GM10248 (cell line): ENCODE data around the gene FUT8.
"Not testable (repeated sequence)": the region's sequence is repeated elsewhere in the genome, so short reads cannot be mapped to it uniquely, and the experiment has no call there.

Experiments used
- CTCF ChIA-PET: fragments of 300-600 bp; sonication (Branson Sonifier 250); formaldehyde crosslinking; extraction: SDS; loops from one replicate; lab custom pipeline; 2021; ENCODE audit warnings: antibody characterized with exemption; lab: Yijun Ruan, JAX
- POLR2A ChIA-PET: fragments of 350-650 bp; sonication (Branson Sonifier 250); formaldehyde crosslinking; extraction: SDS; loops from one replicate; lab custom pipeline; 2020; ENCODE audit warnings: antibody characterized with exemption; lab: Yijun Ruan, JAX
- DNase-seq: peaks from one replicate; pipeline ENCODE4 v3.0.0; 2012; ENCODE audit errors: extremely low spot score
- TF ChIP-seq, protein P1 (sequence below): IDR thresholded peaks from 2 replicates; pipeline ENCODE4 v1.5.1; 2012; ENCODE audit warnings: mild to moderate bottlenecking, low read depth; ENCODE audit errors: extremely low read depth, missing control alignments, control extremely low read depth

FUT8 gene

DNA sequence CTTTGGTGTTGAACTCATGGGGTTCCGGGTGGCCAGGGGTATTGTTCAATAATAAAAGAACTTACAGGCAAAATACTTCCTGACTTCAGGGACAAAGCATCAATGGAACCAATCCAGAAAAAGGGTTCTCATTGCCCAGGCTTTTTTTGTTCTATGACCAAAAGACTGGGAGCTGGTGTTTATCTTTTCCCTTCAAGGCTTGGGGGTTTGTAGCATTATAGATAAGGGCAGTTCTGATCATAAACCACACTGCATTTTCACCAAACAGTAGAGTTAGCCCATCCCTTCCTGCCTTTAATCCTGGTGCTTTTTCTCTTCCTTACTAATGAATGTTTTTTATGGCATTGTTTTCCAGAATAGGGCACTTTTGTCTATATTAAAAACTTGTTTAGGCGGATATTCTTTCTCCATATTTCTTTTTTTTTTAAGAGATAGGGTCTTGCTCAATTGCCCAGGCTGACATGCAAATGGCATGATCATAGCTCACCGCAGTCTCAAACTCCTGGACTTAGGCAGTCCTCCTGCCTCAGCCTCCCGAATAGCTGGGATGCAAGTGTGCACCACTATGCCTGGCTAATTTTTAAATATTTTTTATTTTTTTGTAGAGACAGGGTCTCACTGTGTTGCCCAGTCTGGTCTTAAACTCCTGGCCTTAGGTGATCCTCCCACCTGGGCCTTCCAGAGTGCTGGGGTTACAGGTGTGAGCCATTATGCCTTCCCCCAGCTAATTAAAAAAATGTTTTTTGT lies 9.7 kb downstream of the FUT8 start:
- ChIA-PET CTCF (no interaction called here), POLR2A (no interaction called here)
- TF ChIP-seq, protein P1, sequence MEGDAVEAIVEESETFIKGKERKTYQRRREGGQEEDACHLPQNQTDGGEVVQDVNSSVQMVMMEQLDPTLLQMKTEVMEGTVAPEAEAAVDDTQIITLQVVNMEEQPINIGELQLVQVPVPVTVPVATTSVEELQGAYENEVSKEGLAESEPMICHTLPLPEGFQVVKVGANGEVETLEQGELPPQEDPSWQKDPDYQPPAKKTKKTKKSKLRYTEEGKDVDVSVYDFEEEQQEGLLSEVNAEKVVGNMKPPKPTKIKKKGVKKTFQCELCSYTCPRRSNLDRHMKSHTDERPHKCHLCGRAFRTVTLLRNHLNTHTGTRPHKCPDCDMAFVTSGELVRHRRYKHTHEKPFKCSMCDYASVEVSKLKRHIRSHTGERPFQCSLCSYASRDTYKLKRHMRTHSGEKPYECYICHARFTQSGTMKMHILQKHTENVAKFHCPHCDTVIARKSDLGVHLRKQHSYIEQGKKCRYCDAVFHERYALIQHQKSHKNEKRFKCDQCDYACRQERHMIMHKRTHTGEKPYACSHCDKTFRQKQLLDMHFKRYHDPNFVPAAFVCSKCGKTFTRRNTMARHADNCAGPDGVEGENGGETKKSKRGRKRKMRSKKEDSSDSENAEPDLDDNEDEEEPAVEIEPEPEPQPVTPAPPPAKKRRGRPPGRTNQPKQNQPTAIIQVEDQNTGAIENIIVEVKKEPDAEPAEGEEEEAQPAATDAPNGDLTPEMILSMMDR: no peak
- no peak for DNase-seq

- no peak for DNase-seq
- CTCF ChIA-PET: interaction anchor here (1.1 to 1.8 kb wide), 2 partner anchors 8 to 18 kb away, joined by 3 to 5 read pairs; no protein-coding TSS in a partner anchor
- POLR2A ChIA-PET: no interaction called here
- TF ChIP-seq, protein P1: no peak
Observed at GRCh38 chr14:65423982-65424381, 11.5 kb downstream of the FUT8 start.

DNA sequence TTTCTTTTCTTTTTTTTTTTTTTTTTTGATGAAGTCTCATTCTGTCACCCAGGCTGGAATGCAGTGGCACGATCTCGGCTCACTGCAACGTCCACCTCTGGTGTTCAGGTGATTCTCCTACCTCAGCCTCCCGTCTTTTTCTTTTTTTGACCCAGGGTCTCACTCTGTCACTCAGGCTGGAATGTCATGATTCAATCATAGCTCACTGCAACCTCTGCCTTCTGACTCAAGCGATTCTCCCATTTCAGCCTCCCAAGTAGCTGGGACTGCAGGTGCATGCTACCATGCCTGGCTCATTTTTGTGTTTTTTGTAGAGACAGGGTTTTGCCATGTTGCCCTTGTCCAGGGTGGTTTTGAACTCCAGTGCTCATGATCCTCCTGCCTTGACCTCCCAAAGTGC lies 12.0 kb downstream of the FUT8 start:
- TF ChIP-seq, protein P1: no peak
- ChIA-PET CTCF (interaction anchor here (1.1 to 1.8 kb wide), 2 partner anchors 9 to 18 kb away, joined by 3 to 5 read pairs; no protein-coding TSS in a partner anchor), POLR2A (no interaction called here)
- no peak for DNase-seq

DNA sequence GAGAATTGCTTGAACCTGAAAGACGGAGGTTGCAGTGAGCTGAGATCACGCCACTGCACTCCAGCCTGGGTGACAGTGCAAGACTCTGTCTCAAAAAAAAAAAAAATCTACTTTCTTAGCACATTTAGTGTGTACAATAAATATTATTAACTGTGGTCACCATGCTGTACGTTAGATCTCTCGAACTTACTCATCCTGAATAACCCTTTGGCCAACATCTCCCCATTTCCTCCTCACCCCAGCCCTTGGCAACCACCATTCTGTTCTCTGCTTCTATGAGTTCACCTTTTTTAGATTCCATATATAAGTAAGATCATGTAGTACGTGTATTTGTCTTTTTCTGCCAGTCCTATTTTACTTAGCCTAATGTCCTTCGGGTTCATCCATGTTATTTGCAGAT lies 13.4 kb downstream of the FUT8 start:
- CTCF ChIA-PET: interaction anchor here (1.5 kb wide), 1 partner anchor 10 kb away, joined by 6 read pairs; no protein-coding TSS in a partner anchor
- TF ChIP-seq, protein P1: no peak
- no peak for DNase-seq
- POLR2A ChIA-PET: no interaction called here

GRCh38 chr14:65426902-65427301 lies 14.4 kb downstream of the FUT8 start:
- CTCF ChIA-PET, POLR2A ChIA-PET, DNase-seq: not testable (repeated sequence)

GRCh38 chr14:65428691-65429090 lies 16.2 kb downstream of the FUT8 start:
- ChIA-PET POLR2A (no interaction called here), CTCF (interaction anchor here (1.0 to 3.6 kb wide), 5 partner anchors 10 to 396 kb away, joined by 4 to 19 read pairs (median 5); no protein-coding TSS in a partner anchor)
- DNase-seq: no peak
- TF ChIP-seq, protein P1: no peak

- CTCF ChIA-PET: interaction anchor here (0.9 to 3.6 kb wide), 7 partner anchors 9 to 60 kb away, joined by 3 to 19 read pairs (median 4); no protein-coding TSS in a partner anchor
- POLR2A ChIA-PET: interaction anchor here (0.7 kb wide), 2 partner anchors 31 to 268 kb away, joined by 4 read pairs; no protein-coding TSS in a partner anchor
- no peak for DNase-seq
- TF ChIP-seq, protein P1: no peak
Observed at GRCh38 chr14:65429757-65430156, 17.2 kb downstream of the FUT8 start.
